Stimulated activated CD4-positive, alpha-beta T cell treated with anti-CD3 and anti-CD28 coated beads, Interleukin-4, amount 100 ng/mL, for 4 hours (primary cell): ENCODE results near the gene FBXL20.
"Not testable (repeated sequence)": the region's sequence is repeated elsewhere in the genome, so short reads cannot be mapped to it uniquely, and the experiment has no call there.

Experiments used
- DNase-seq, 2 experiments: peaks; one replicate each; pipeline ENCODE4 v3.0.0-alpha.2; 2020

Gene FBXL20, protein sequence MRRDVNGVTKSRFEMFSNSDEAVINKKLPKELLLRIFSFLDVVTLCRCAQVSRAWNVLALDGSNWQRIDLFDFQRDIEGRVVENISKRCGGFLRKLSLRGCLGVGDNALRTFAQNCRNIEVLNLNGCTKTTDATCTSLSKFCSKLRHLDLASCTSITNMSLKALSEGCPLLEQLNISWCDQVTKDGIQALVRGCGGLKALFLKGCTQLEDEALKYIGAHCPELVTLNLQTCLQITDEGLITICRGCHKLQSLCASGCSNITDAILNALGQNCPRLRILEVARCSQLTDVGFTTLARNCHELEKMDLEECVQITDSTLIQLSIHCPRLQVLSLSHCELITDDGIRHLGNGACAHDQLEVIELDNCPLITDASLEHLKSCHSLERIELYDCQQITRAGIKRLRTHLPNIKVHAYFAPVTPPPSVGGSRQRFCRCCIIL

GRCh38 chr17:39401412-39402243, at the start of gene FBXL20:
TSS of gene FBXL20 (minus strand) at chr17:39401626. CDS start at chr17:39401402, 224 bp downstream.
- DNase-seq, result peak; percentile 88 to 94

GRCh38 chr17:39450847-39451581, 49.6 kb upstream of the FBXL20 start, which contains the start of gene MED1:
TSS of gene MED1 (minus strand) at chr17:39451263. CDS start at chr17:39451062, 201 bp downstream.
- peak; percentile 79 to 90 for DNase-seq

GRCh38 chr17:39450051-39450450, 48.6 kb upstream of the FBXL20 start:
- DNase-seq, result no peak

- DNase-seq, result no peak
Observed at GRCh38 chr17:39447561-39447960, 46.1 kb upstream of the FBXL20 start.

DNA sequence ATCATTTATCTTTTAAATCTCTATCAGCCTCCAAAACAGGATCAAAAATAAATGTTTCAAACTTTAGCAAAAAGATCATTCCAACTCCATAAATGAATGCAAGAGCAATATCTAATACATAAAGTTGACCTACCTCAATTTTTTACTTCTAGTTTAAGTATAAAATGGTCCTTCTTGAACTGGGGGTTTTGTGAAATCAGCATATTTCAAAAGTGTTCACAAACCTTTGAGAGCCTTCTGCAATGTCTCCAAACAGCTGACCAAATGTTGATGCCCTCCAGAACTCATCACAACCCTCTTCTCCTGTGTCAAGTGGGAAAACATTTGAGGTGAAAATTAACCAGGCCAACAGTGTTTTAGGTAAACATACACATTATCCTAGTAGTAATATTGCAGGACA, 41.9 kb upstream of the FBXL20 start:
- DNase-seq, result no peak

DNA sequence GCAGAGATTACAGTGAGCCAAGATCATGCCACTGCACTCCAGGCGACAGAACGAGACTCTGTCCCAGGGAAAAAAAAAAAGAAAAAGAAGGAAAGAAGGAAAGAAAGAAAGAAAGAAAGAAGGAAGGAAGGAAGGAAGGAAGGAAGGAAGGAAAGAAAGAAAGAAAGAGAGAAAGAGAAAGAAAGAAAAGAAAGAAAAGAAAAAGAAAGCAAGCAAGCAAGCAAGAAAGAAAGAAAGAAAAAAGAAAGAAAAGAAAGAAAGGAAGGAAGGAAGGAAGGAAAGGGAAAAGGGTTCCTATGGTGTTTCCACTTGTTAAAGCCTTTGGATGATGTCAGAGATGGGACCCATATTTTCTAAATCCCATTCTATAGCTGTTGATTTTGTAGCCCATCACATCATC, 38.4 kb upstream of the FBXL20 start:
- DNase-seq, result not testable (repeated sequence)

GRCh38 chr17:39429600-39429999, 28.2 kb upstream of the FBXL20 start:
- no peak for DNase-seq

DNA sequence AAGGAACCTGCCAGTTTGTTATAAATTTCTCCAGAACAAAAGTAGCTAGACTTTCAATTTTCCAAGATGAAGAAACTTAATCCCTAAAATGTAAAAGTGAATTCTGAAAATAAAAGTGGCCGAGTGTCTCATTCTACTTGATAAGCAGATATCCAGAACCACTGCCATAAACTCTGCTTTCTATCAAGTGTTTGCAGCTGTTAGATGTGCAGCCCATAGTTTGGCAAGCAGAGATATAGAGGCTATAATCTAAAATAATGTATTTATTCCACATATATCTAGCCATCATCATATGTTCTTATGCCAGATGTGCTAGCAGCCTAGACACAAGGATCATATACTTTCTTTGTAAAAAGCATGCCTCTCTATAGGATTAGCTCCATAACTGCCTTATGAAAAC, 14.7 kb upstream of the FBXL20 start:
- no peak for DNase-seq

GRCh38 chr17:39410279-39410678, 8.9 kb upstream of the FBXL20 start:
- no peak for DNase-seq

GRCh38 chr17:39408360-39408759, 6.9 kb upstream of the FBXL20 start:
- no peak for DNase-seq

DNA sequence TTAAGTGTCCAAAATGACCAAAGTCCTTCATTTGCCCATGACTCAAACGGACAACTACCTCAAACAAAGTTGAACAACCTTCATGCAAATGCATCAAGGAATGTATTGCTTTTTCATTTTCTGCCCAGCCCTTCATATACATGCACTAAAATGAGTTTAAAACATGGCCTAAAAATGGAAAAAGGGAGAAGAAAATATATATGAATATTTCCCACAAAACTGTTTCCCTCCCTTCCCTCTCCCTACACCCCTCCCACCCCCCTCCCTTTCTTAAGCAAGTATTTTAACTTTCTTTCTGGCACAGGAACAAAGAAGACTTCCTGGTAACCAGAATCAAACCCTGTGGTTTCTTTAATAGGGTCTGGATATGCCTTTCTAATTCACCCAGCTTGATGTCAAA, 5.5 kb upstream of the FBXL20 start:
- no peak for DNase-seq

DNA sequence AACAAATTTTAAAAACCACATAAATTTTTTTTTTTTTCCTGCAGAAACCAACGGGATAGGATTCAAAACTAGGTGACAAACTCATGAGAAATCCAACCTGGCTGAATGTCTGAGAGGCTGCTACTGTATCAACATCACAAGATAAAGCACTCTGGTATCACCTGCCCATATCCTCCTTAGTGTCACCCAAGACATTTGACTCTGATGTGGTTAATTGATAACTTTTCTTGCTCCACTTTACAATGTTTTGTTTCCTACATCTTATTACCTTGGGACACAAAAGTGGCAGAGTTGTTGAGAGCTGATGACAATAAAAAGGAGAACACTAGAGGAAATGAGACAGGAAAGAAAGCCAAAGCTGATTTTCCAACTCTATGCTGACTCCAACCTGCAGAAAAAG, 4.0 kb upstream of the FBXL20 start:
- DNase-seq, result no peak

- peak in 1 of 2 experiments; percentile 4 for DNase-seq
Observed at GRCh38 chr17:39404542-39405378, 3.3 kb upstream of the FBXL20 start.

GRCh38 chr17:39402890-39403605, 1.6 kb upstream of the FBXL20 start:
- DNase-seq, result no peak

GRCh38 chr17:39402244-39402889, 941 bp upstream of the FBXL20 start:
- DNase-seq, result peak; percentile 81 to 83

DNA sequence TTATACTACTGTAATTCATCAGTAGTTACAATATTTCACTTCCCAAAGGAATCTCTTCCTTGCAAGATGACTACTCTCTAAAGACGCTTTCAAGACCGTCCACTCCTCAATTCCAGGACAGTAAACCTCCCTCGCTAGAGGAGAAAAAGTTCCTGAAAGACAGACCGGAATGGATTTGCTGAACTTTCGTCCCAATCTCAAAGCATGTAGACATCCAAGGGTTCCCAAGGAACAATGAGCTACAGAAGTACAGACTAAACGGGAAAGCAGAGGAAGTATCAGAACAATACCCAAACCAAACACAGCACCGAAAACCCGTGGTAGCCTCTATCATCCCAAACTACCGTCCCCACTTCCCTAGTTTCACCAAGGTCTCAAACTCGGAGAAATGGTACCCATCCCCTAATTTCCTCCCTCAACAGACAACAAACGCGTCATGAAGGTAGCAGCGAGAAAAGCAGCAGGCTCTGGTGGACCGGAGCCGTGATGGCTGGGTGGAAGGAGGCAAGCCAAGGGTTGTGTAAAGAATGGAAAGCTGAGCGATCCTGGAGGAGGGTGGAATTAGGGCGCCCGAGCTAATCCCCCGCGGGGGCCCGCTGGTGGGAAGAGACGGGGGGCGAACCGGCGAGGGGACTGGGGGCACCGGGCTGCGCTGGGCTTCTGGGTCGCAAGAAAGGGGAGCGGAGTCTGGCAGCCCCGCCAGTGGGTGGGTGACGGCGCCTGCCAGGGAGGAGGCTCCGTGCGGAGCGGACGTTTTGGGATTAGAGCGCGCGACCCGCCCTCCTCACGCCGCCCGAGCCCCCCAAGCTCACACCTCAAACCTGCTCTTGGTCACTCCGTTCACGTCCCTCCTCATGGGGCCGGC, 647 bp downstream of the FBXL20 start:
- DNase-seq, result peak; percentile 2 to 8

DNA sequence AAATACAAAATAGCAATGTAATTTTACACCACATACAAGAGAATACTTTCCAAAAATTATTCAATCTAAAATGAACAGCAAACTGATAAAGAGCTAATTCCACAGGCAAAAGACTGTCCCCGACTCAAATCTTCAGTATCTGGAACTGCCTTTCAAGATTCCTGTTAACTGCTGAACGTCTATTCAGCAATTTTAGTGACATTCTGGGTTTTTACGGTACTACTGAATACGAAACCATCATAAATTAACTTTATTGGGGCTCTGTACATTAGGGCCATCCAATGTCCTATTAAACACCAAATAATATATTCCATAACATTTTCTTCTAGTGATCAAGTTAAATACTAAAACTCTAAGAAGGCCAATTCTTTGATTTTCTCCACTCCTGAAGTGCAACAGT, 1.6 kb downstream of the FBXL20 start:
- DNase-seq, result no peak

GRCh38 chr17:39393736-39394135, 7.7 kb downstream of the FBXL20 start:
- DNase-seq, result no peak

DNA sequence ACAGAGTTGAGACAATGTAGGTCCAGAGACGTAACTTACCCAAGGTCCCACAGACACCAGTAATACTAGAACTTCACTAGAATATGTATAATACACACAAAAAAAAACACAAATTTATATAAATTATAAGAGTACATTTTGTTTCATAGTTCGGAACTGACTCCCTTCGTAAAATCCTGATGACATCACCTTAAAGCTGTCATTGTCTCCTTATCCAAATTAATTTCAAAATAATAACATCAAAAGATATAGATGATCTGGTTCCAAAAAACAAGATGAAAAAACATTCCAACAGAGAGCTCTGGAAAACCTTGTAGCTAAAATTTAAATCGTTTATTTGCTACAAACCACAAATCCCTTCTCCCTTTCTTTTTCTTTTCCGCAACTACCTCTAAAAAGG, 10.0 kb downstream of the FBXL20 start:
- no peak for DNase-seq

DNA sequence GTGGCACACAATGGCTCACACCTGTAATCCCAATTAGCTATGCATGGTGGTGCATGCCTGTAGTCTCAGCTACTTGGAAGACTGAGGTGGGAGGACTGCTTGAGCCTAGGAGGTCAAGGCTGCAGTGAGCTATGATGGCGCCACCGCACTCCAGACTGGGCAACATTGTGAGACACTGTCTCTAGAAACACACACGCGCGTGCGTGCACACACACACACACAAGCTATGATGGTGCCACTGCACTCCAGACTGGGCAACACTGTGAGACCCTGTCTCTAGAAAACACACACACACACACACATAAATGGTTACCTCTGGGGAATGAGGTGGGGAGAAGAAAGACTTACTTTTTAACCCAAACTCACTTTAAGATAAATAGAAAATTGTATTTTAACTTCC, 16.4 kb downstream of the FBXL20 start:
- DNase-seq, result no peak
